Spleen (tissue), 7 donors: ENCODE data around the gene COX6A1.

Experiments
- POLR2A ChIP-seq, 3 donors: fragments of 450-650 bp; IDR thresholded peaks; one replicate each; pipeline ENCODE4 v1.5.1; 2017; ENCODE audit warnings: antibody characterized with exemption in 3 of 3, mild to moderate bottlenecking in 1 of 3
- POLR2AphosphoS5 ChIP-seq, 3 donors: sonication (generic); formaldehyde crosslinking; IDR thresholded peaks; one replicate each; pipeline ENCODE4 v1.5.1; 2017; ENCODE audit warnings: antibody characterized with exemption in 3 of 3
- TF ChIP-seq, protein P1 (sequence below), 11 experiments: fragments of 200-600 bp in 7 of 11; fragments of 450-650 bp in 4 of 11; sonication (generic) in 4 of 11; IDR thresholded peaks in 8 of 11; conservative IDR thresholded peaks in 3 of 11; 1 replicate in 7 of 11; 2 replicates in 4 of 11; pipeline versions ENCODE4 v1.4.0 to v1.8.0; 2016 to 2021; ENCODE audit warnings: antibody characterized with exemption in 11 of 11, inconsistent platforms in 4 of 11, mild to moderate bottlenecking in 1 of 11
- donor health status: DM: no; HTN: no; CAD: no; lungs with moderate emphysema.
- donor health status: DM: no; HTN: no; CAD: no.
- donor health status: DM: no; HTN: no; CAD: no.

DNA sequence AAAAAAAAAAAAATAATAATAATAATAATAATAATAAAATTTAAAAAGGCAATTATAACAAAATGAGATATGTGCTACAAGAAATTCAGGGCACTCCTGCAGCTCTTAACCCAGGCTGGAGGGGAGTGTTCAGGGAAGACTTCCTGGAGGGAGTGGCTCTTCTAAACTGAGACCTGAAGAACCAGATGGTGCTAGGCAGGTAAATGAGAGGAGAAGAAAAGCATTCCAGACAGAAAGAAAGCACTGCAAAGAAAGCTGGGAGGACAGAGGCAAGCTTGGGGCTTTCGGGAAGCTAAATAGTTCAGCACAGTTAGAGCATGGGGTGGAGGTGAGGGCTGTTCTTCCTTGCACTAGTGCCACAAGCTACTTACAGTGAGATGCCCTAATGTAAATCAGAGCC is 41.5 kb downstream of the COX6A1 start:
- TF ChIP-seq, protein P1, sequence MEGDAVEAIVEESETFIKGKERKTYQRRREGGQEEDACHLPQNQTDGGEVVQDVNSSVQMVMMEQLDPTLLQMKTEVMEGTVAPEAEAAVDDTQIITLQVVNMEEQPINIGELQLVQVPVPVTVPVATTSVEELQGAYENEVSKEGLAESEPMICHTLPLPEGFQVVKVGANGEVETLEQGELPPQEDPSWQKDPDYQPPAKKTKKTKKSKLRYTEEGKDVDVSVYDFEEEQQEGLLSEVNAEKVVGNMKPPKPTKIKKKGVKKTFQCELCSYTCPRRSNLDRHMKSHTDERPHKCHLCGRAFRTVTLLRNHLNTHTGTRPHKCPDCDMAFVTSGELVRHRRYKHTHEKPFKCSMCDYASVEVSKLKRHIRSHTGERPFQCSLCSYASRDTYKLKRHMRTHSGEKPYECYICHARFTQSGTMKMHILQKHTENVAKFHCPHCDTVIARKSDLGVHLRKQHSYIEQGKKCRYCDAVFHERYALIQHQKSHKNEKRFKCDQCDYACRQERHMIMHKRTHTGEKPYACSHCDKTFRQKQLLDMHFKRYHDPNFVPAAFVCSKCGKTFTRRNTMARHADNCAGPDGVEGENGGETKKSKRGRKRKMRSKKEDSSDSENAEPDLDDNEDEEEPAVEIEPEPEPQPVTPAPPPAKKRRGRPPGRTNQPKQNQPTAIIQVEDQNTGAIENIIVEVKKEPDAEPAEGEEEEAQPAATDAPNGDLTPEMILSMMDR (IDR thresholded peaks at IDR 0.05 in 8 of 11, conservative IDR thresholded peaks at IDR 0.05 in 3 of 11) = no peak
- no peak for TF ChIP-seq POLR2A (IDR thresholded peaks at IDR 0.05)
- TF ChIP-seq POLR2AphosphoS5 (IDR thresholded peaks at IDR 0.05) = no peak
